ENCODE results near the gene STK17B. TPM values are rescaled to one million over a fixed set of nuclear protein-coding genes. Genes with fewer than 3 reads are reported as not detected.

STK17B gene
- total and polyA plus RNA-seq, 4 donors, result 9.0 to 73.7 (median 27.2) TPM

GRCh38 chr2:196128749-196129148 is 42.6 kb downstream of the STK17B start:
- H3K36me3 ChIP-seq (ENCODE audit: control insufficient read depth in 4 of 4, insufficient read depth in 4 of 4, low read length in 4 of 4), result peaks cover 0 to 3% (median 1%) of the 10 kb centered on the region in 4 donors
- H3K4me1 ChIP-seq (ENCODE audit: control insufficient read depth in 5 of 5, insufficient read depth in 5 of 5, low read length in 5 of 5), result no peaks in the 10 kb centered on the region
- DNase-seq (no peak), ATAC-seq (ENCODE audit: insufficient read depth, low FRiP score) (no peak)
- no peak overlapping the region for H3K9ac ChIP-seq (ENCODE audit: insufficient read depth in 1 of 2, low read length in 2 of 2)
- H3K27me3 ChIP-seq (ENCODE audit: control insufficient read depth in 3 of 3, insufficient read depth in 3 of 3, low read length in 2 of 3), result no peaks in the 10 kb centered on the region
- no peak overlapping the region for H3K4me3 ChIP-seq
- 96 to 100% methylated on average over 1 of the region's 1 CpG for WGBS, 2 donors
- H3K9me3 ChIP-seq (ENCODE audit: control insufficient read depth in 4 of 4, insufficient read depth in 3 of 4, low read length in 3 of 4), result peaks cover 10 to 28% (median 18%) of the 10 kb centered on the region in 4 donors
- no peak for TF ChIP-seq CTCF (IDR thresholded peaks at IDR 0.05; ENCODE audit: control extremely low read depth, extremely low read depth)
- H3K27ac ChIP-seq (ENCODE audit: low read depth in 1 of 2, low read length in 1 of 2), result no peak overlapping the region

- ATAC-seq (ENCODE audit: insufficient read depth, low FRiP score), result no peak
- Histone ChIP-seq H3K9me3 (ENCODE audit: control insufficient read depth in 4 of 4, insufficient read depth in 3 of 4, low read length in 3 of 4) (peaks cover 0 to 11% (median 5%) of the 10 kb centered on the region in 4 donors), H3K27ac (ENCODE audit: low read depth in 1 of 2, low read length in 1 of 2) (no peak overlapping the region), H3K27me3 (ENCODE audit: control insufficient read depth in 3 of 3, insufficient read depth in 3 of 3, low read length in 2 of 3) (no peaks in the 10 kb centered on the region), H3K9ac (ENCODE audit: insufficient read depth in 1 of 2, low read length in 2 of 2) (no peak overlapping the region), H3K4me1 (ENCODE audit: control insufficient read depth in 5 of 5, insufficient read depth in 5 of 5, low read length in 5 of 5) (no peaks in the 10 kb centered on the region), H3K36me3 (ENCODE audit: control insufficient read depth in 4 of 4, insufficient read depth in 4 of 4, low read length in 4 of 4) (no peaks in the 10 kb centered on the region), H3K4me3 (no peak overlapping the region)
- 62 to 72% methylated on average over 2 of the region's 2 CpGs for WGBS, 2 donors
- no peak for TF ChIP-seq CTCF (IDR thresholded peaks at IDR 0.05; ENCODE audit: control extremely low read depth, extremely low read depth)
- DNase-seq, result no peak
Observed at GRCh38 chr2:196125596-196125995, 45.8 kb downstream of the STK17B start.

- no peak overlapping the region for H3K4me3 ChIP-seq
- no peaks in the 10 kb centered on the region for H3K36me3 ChIP-seq (ENCODE audit: control insufficient read depth in 4 of 4, insufficient read depth in 4 of 4, low read length in 4 of 4)
- ATAC-seq (ENCODE audit: insufficient read depth, low FRiP score) (no peak), DNase-seq (no peak)
- peaks cover 0 to 3% (median 0%) of the 10 kb centered on the region in 4 donors for H3K9me3 ChIP-seq (ENCODE audit: control insufficient read depth in 4 of 4, insufficient read depth in 3 of 4, low read length in 3 of 4)
- H3K9ac ChIP-seq (ENCODE audit: insufficient read depth in 1 of 2, low read length in 2 of 2), result no peak overlapping the region
- WGBS, 2 donors, result 83 to 90% methylated on average over 6 of the region's 6 CpGs
- H3K27ac ChIP-seq (ENCODE audit: low read depth in 1 of 2, low read length in 1 of 2), result no peak overlapping the region
- no peaks in the 10 kb centered on the region for H3K27me3 ChIP-seq (ENCODE audit: control insufficient read depth in 3 of 3, insufficient read depth in 3 of 3, low read length in 2 of 3)
- no peaks in the 10 kb centered on the region for H3K4me1 ChIP-seq (ENCODE audit: control insufficient read depth in 5 of 5, insufficient read depth in 5 of 5, low read length in 5 of 5)
- TF ChIP-seq CTCF (IDR thresholded peaks at IDR 0.05; ENCODE audit: control extremely low read depth, extremely low read depth), result no peak
Observed at GRCh38 chr2:196123679-196124373, 47.6 kb downstream of the STK17B start.

- Histone ChIP-seq H3K9me3 (ENCODE audit: control insufficient read depth in 4 of 4, insufficient read depth in 3 of 4, low read length in 3 of 4) (no peaks in the 10 kb centered on the region), H3K4me1 (ENCODE audit: control insufficient read depth in 5 of 5, insufficient read depth in 5 of 5, low read length in 5 of 5) (no peaks in the 10 kb centered on the region), H3K27me3 (ENCODE audit: control insufficient read depth in 3 of 3, insufficient read depth in 3 of 3, low read length in 2 of 3) (no peaks in the 10 kb centered on the region), H3K4me3 (no peak overlapping the region), H3K9ac (ENCODE audit: insufficient read depth in 1 of 2, low read length in 2 of 2) (no peak overlapping the region), H3K27ac (ENCODE audit: low read depth in 1 of 2, low read length in 1 of 2) (no peak overlapping the region), H3K36me3 (ENCODE audit: control insufficient read depth in 4 of 4, insufficient read depth in 4 of 4, low read length in 4 of 4) (no peaks in the 10 kb centered on the region)
- no peak for DNase-seq
- ATAC-seq (ENCODE audit: insufficient read depth, low FRiP score), result no peak
- no peak for TF ChIP-seq CTCF (IDR thresholded peaks at IDR 0.05; ENCODE audit: control extremely low read depth, extremely low read depth)
- whole genome bisulfite sequencing, 2 donors, result 87 to 96% methylated on average over 3 of the region's 3 CpGs
Observed at GRCh38 chr2:196119926-196120325, 51.5 kb downstream of the STK17B start.

All from lung (tissue), 12 donors.